HG03521 (cell line): ENCODE results near the gene TSHZ2.
"Not testable (repeated sequence)": the region's sequence is repeated elsewhere in the genome, so short reads cannot be mapped to it uniquely, and the experiment has no call there.

ENCODE experiments used
- ATAC-seq: cut with Tn5 transposase; IDR thresholded peaks from one replicate; pipeline ENCODE4 v1.9.1; 2021; ENCODE audit warnings: mild to moderate bottlenecking, moderate library complexity; ENCODE audit not compliant: unreplicated experiment

TSHZ2 gene

GRCh38 chr20:53301869-53302268 is 329.7 kb downstream of the TSHZ2 start:
- no peak for ATAC-seq

- no peak for ATAC-seq
These were observed 330.7 kb downstream of the TSHZ2 start for GRCh38 chr20:53302695-53303412.

- ATAC-seq, result no peak
These were observed 331.2 kb downstream of the TSHZ2 start for GRCh38 chr20:53303413-53303760.

GRCh38 chr20:53304146-53304545 is 332.0 kb downstream of the TSHZ2 start:
- ATAC-seq, result no peak

GRCh38 chr20:53306192-53306805 is 334.1 kb downstream of the TSHZ2 start:
- no peak for ATAC-seq

GRCh38 chr20:53307964-53308597 is 335.9 kb downstream of the TSHZ2 start:
- ATAC-seq, result no peak

GRCh38 chr20:53309515-53309914 is 337.4 kb downstream of the TSHZ2 start:
- ATAC-seq, result no peak

GRCh38 chr20:53312957-53313356 is 340.8 kb downstream of the TSHZ2 start:
- no peak for ATAC-seq

- ATAC-seq, result no peak
These were observed 344.2 kb downstream of the TSHZ2 start for GRCh38 chr20:53316206-53316937.

- ATAC-seq, result no peak
These were observed 347.0 kb downstream of the TSHZ2 start for GRCh38 chr20:53319200-53319599.

- ATAC-seq, result no peak
These were observed 347.6 kb downstream of the TSHZ2 start for GRCh38 chr20:53319716-53320115.

GRCh38 chr20:53320701-53321100 is 348.5 kb downstream of the TSHZ2 start:
- ATAC-seq, result no peak

- ATAC-seq, result no peak
These were observed 349.4 kb downstream of the TSHZ2 start for GRCh38 chr20:53321596-53321995.

- no peak for ATAC-seq
These were observed 350.5 kb downstream of the TSHZ2 start for GRCh38 chr20:53322651-53323050.

GRCh38 chr20:53323460-53323859 is 351.3 kb downstream of the TSHZ2 start:
- not testable (repeated sequence) for ATAC-seq

GRCh38 chr20:53324816-53325215 is 352.7 kb downstream of the TSHZ2 start:
- ATAC-seq, result no peak

GRCh38 chr20:53328961-53329360 is 356.8 kb downstream of the TSHZ2 start:
- no peak for ATAC-seq

- no peak for ATAC-seq
These were observed 357.6 kb downstream of the TSHZ2 start for GRCh38 chr20:53329781-53330180.

- ATAC-seq, result no peak
These were observed 358.5 kb downstream of the TSHZ2 start for GRCh38 chr20:53330601-53331140.

- no peak for ATAC-seq
These were observed 359.2 kb downstream of the TSHZ2 start for GRCh38 chr20:53331151-53331973.
